Measurements from ENCODE around the gene CHTF18.
A peak's percentile ranks its signal among the peaks of the same experiment; 100 is the strongest.
"Not testable (repeated sequence)": the region's sequence is repeated elsewhere in the genome, so short reads cannot be mapped to it uniquely, and the experiment has no call there.

Gene CHTF18

GRCh38 chr16:788399-789126, at the start of gene CHTF18:
Gene CHTF18, plus strand, starts transcription at chr16:788620. Its CDS starts 65 bp downstream, at chr16:788685.
- DNase-seq: peak; percentile 97

GRCh38 chr16:739560-740458, 48.6 kb upstream of the CHTF18 start:
- peak; percentile 30 for DNase-seq

- DNase-seq: no peak
These were observed 48.0 kb upstream of the CHTF18 start for GRCh38 chr16:740459-740763.

- peak; percentile 97 for DNase-seq
These were observed 47.5 kb upstream of the CHTF18 start, which contains the start of gene CIAO3 for GRCh38 chr16:740764-741505. Gene CIAO3, minus strand, starts transcription at chr16:740997. Its CDS starts 12 bp downstream, at chr16:740985.

- no peak for DNase-seq
These were observed 46.3 kb upstream of the CHTF18 start for GRCh38 chr16:741986-742629.

GRCh38 chr16:742894-743293, 45.5 kb upstream of the CHTF18 start:
- DNase-seq: not testable (repeated sequence)

- no peak for DNase-seq
These were observed 44.5 kb upstream of the CHTF18 start for GRCh38 chr16:743794-744500.

GRCh38 chr16:745739-746138, 42.7 kb upstream of the CHTF18 start:
- peak; percentile 64 for DNase-seq

- DNase-seq: no peak
These were observed 41.8 kb upstream of the CHTF18 start for GRCh38 chr16:746637-747036.

- peak; percentile 74 for DNase-seq
These were observed 40.3 kb upstream of the CHTF18 start for GRCh38 chr16:747978-748746.

- no peak for DNase-seq
These were observed 39.4 kb upstream of the CHTF18 start for GRCh38 chr16:749010-749409.

GRCh38 chr16:750485-750884, 37.9 kb upstream of the CHTF18 start:
- no peak for DNase-seq

- DNase-seq: no peak
These were observed 37.0 kb upstream of the CHTF18 start for GRCh38 chr16:751152-752006.

- DNase-seq: no peak
These were observed 36.5 kb upstream of the CHTF18 start for GRCh38 chr16:752007-752312.

GRCh38 chr16:754121-754607, 34.3 kb upstream of the CHTF18 start:
- not testable (repeated sequence) for DNase-seq

- DNase-seq: no peak
These were observed 33.8 kb upstream of the CHTF18 start for GRCh38 chr16:754656-755055.

GRCh38 chr16:756428-756827, 32.0 kb upstream of the CHTF18 start:
- DNase-seq: no peak

- no peak for DNase-seq
These were observed 29.1 kb upstream of the CHTF18 start for GRCh38 chr16:759110-759910.

- no peak for DNase-seq
These were observed 28.4 kb upstream of the CHTF18 start for GRCh38 chr16:760065-760464.
